Measurements from ENCODE around the gene MYOF. TPM values are rescaled to one million over a fixed set of nuclear protein-coding genes. Genes with fewer than 3 reads are reported as not detected.

The MYOF gene
- total RNA-seq, 1 experiment from 2014 or later, result 376 TPM

DNA sequence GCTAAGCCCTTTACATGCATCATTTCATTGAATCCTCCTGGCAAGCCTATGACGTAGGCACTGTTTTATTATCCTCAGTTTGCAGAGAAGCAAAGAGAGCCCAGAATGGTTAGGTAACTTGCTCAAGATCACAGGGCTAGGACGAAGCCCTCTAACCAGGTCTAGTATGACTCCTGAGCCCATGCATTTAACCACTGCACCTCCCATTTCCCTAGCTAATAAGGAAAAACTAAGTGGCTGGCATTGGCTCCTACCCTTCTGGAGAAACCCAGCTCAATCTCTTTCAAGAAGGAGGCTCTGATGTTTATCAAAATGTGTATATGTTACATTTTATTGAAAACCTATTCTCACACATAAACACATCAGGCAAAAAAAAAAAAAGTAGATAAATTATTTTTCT is 19.8 kb downstream of the MYOF start:
- Histone ChIP-seq H3K27me3 (ENCODE audit: control insufficient read depth, insufficient read depth, low read length) (no peaks in the 10 kb centered on the region), H3K9me3 (ENCODE audit: control insufficient read depth, insufficient read depth, low read depth, low read length) (no peaks in the 10 kb centered on the region), H3K27ac (ENCODE audit: low read length) (peak overlapping the region; percentile 100), H3K4me3 (ENCODE audit: low read depth in 2 of 2, low read length in 2 of 2) (no peak overlapping the region), H3K36me3 (ENCODE audit: control insufficient read depth, insufficient read depth, low read length) (no peaks in the 10 kb centered on the region; the same call in 1 of the 2 replicates), H3K4me1 (ENCODE audit: control insufficient read depth, insufficient read depth, low read length) (peaks cover 90% of the 10 kb centered on the region)
- BruUV-seq (replicated peaks), result TSS peak; percentile 27
- POLR2A ChIA-PET, result interaction anchor here (0.8 to 2.1 kb wide), 4 partner anchors 16 to 25 kb away, joined by 3 to 4 read pairs (median 4); partner anchors contain the start of gene MYOF
- ATAC-seq (no peak), DNase-seq (ENCODE audit: low read depth, low spot score) (no peak)
- in situ Hi-C loops (cut with HindIII; ENCODE audit: low pct_unique_long_range_greater_than_20kb, low sequenced_read_pairs), result no loop called here
- CTCF ChIA-PET, result interaction anchor here (0.8 kb wide), 1 partner anchor 19 kb away, joined by 4 read pairs; no protein-coding TSS in a partner anchor
- TF ChIP-seq SIN3A (IDR thresholded peaks at IDR 0.05; ENCODE audit: borderline replicate concordance, insufficient read depth, low read depth, low read length) (no peak), POLR2AphosphoS5 (IDR thresholded peaks at IDR 0.05; ENCODE audit: low read depth, low read length) (peak; percentile 6; the same call in 1 of the 2 replicates), REST (IDR thresholded peaks at IDR 0.05; ENCODE audit: insufficient read depth in 1 of 2, low read depth in 2 of 2, low read length in 1 of 2) (no peak), TCF7L2 (IDR thresholded peaks at IDR 0.05; ENCODE audit: low read depth, low read length) (no peak), CTCF (IDR thresholded peaks at IDR 0.05) (no peak)
- intact Hi-C loops (cut with micrococcal nuclease; ENCODE audit: unreplicated experiment), result no loop called here

- H3K9me3 ChIP-seq (ENCODE audit: control insufficient read depth, insufficient read depth, low read depth, low read length), result no peaks in the 10 kb centered on the region
- TF ChIP-seq CTCF (IDR thresholded peaks at IDR 0.05) (no peak), POLR2AphosphoS5 (IDR thresholded peaks at IDR 0.05; ENCODE audit: low read depth, low read length) (peak; percentile 32; the same call in 1 of the 2 replicates)
- H3K4me3 ChIP-seq (ENCODE audit: low read depth in 2 of 2, low read length in 2 of 2), result no peak overlapping the region
- peaks cover 2% of the 10 kb centered on the region for H3K36me3 ChIP-seq (ENCODE audit: control insufficient read depth, insufficient read depth, low read length)
- peak overlapping the region; percentile 100 for H3K27ac ChIP-seq (ENCODE audit: low read length)
- ATAC-seq, result 0 out of 2 replicates have a peak, but pooled peaks have one; percentile 9
- intact Hi-C loops (cut with micrococcal nuclease; ENCODE audit: unreplicated experiment) (no loop called here), in situ Hi-C loops (cut with HindIII; ENCODE audit: low pct_unique_long_range_greater_than_20kb, low sequenced_read_pairs) (no loop called here)
- CTCF ChIA-PET, result interaction anchor here (1.2 kb wide), 1 partner anchor 86 kb away, joined by 3 read pairs; no protein-coding TSS in a partner anchor
- no peak for DNase-seq (ENCODE audit: low read depth, low spot score)
- peaks cover 94% of the 10 kb centered on the region for H3K4me1 ChIP-seq (ENCODE audit: control insufficient read depth, insufficient read depth, low read length)
- no peaks in the 10 kb centered on the region for H3K27me3 ChIP-seq (ENCODE audit: control insufficient read depth, insufficient read depth, low read length)
- no TSS peak for BruUV-seq (replicated peaks)
- POLR2A ChIA-PET, result interaction anchor here (0.7 to 2.1 kb wide), 6 partner anchors 14 to 93 kb away, joined by 3 to 8 read pairs (median 4); partner anchors contain the start of gene MYOF
Measured at GRCh38 chr10:93461807-93462178, 20.3 kb downstream of the MYOF start.
